Left ventricle myocardium inferior (tissue), 1 donor: ENCODE measurements around the gene ADAMTS4. TPM values are rescaled to one million over a fixed set of nuclear protein-coding genes. Genes with fewer than 3 reads are reported as not detected.

Source experiments
- DNase-seq: peaks from one replicate; pipeline ENCODE4 v3.0.0-alpha.2; 2020
- H3K27ac ChIP-seq: fragments of 200-600 bp; replicated peaks from 2 replicates; pipeline ENCODE4 v1.8.0; 2021
- H3K27me3 ChIP-seq: fragments of 200-600 bp; 2 replicates; pipeline ENCODE4 v1.8.0; 2021; ENCODE audit warnings: low read depth
- H3K36me3 ChIP-seq: fragments of 200-600 bp; 2 replicates; pipeline ENCODE4 v1.8.0; 2021
- H3K4me1 ChIP-seq: fragments of 200-600 bp; 2 replicates; pipeline ENCODE4 v1.8.0; 2021
- H3K4me3 ChIP-seq: fragments of 200-600 bp; 2 replicates; pipeline ENCODE4 v1.8.0; 2021; ENCODE audit warnings: mild to moderate bottlenecking, moderate library complexity
- H3K9me3 ChIP-seq: fragments of 200-600 bp; replicated peaks from 2 replicates; pipeline ENCODE4 v1.8.0; 2021
- intact Hi-C: fragments of 100-400 bp; cut with micrococcal nuclease; formaldehyde crosslinking; loops from one replicate; pipeline ENCODE4 v1.11.0; 2022
- total RNA-seq: library from RNA; stranded (reverse); fragmentation: NEBNext Ultra II Directional; extraction: Animal tissue kit (Norgen Biotek cat#: 25700); gene quantifications from one replicate; pipeline ENCODE4 v1.2.1, GENCODE V29; 2021
- TF ChIP-seq, protein P1 (sequence below): fragments of 200-600 bp; IDR thresholded peaks from 2 replicates; pipeline ENCODE4 v1.8.0; 2021; ENCODE audit warnings: antibody characterized with exemption, mild to moderate bottlenecking, borderline replicate concordance
- donor health status: DM: no; HTN: yes; CAD: no; lungs with severe emphysema.

ADAMTS4 gene
- total RNA-seq, 1 donor from 2014 or later = 14.1 TPM

DNA sequence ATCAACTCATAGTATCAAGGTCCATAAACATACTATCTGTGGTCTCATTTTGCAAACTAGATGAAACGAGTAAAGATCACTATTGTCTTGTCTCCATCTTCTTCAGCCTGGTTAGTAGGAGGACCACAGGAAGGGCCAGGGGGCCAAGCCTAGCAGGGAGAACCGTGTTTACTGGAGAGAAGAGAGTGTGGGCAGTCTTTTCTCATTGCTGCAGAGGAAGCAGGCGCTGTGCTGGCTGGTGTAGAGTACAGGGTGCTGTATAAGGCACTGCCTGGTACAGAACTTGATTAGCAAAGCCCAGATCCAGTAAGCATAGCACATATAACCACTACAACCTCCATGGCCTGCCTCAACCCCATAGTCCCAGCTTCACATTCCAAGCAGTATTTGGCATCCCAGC lies 11.5 kb downstream of the ADAMTS4 start:
- H3K27me3 ChIP-seq = no peaks in the 10 kb centered on the region
- DNase-seq = no peak
- H3K4me3 ChIP-seq = no peak overlapping the region
- H3K9me3 ChIP-seq = no peaks in the 10 kb centered on the region
- H3K27ac ChIP-seq = no peak overlapping the region
- H3K4me1 ChIP-seq = peaks cover 50% of the 10 kb centered on the region
- H3K36me3 ChIP-seq = peaks cover 16% of the 10 kb centered on the region
- TF ChIP-seq, protein P1, sequence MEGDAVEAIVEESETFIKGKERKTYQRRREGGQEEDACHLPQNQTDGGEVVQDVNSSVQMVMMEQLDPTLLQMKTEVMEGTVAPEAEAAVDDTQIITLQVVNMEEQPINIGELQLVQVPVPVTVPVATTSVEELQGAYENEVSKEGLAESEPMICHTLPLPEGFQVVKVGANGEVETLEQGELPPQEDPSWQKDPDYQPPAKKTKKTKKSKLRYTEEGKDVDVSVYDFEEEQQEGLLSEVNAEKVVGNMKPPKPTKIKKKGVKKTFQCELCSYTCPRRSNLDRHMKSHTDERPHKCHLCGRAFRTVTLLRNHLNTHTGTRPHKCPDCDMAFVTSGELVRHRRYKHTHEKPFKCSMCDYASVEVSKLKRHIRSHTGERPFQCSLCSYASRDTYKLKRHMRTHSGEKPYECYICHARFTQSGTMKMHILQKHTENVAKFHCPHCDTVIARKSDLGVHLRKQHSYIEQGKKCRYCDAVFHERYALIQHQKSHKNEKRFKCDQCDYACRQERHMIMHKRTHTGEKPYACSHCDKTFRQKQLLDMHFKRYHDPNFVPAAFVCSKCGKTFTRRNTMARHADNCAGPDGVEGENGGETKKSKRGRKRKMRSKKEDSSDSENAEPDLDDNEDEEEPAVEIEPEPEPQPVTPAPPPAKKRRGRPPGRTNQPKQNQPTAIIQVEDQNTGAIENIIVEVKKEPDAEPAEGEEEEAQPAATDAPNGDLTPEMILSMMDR = no peak
- intact Hi-C loops = no loop called here

DNA sequence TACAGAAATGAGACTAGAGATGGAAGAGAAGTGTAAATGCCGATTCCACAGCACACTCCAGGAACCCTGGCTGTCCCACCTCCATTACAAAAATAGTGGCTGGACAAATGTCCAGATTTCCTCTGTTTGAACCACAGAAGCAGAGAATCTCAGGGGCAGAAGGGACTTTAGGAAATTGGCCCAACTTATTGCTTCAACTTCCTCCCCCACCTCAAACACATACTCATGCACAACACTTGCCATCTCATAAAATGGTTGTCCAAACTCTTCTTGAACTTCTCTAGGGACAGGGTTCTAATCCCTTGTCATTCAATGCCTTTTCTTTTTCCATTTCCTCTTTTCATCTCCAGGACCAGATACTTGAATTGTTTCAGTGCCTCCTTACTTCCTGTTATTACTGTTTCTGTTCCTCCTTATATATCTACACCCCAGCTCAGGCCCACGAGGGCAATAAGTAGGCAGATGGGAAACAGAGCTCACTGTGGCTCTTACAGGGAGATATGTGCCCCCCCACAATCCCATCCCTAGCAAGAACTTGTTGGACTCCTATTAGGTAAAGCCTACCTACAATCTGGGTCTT lies 13.0 kb downstream of the ADAMTS4 start:
- H3K27ac ChIP-seq = peak overlapping the region; percentile 80
- H3K4me3 ChIP-seq = no peak overlapping the region
- no peaks in the 10 kb centered on the region for H3K27me3 ChIP-seq
- peaks cover 48% of the 10 kb centered on the region for H3K4me1 ChIP-seq
- no peak for DNase-seq
- H3K9me3 ChIP-seq = no peaks in the 10 kb centered on the region
- peaks cover 3% of the 10 kb centered on the region for H3K36me3 ChIP-seq
- intact Hi-C loops = no loop called here
- TF ChIP-seq, protein P1 = no peak

DNA sequence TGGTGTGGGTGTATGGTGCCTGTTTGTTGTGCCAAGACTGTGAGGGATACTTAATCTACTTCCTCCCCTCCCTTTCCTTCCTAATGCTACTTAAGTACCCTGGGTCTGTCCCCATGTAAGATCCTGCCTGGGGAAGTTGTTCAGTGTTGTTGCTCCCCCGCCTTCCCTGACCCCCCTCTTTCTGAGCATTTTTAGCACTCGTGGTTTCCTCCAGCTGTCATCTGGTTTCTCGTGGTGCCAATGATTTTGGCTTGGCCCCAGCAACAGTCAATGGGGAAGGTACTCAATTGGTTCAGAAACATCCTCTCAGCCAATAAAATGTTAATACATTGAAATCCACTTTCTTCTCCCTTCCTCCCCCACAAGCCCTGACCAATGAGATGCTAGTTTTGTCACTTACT lies 13.6 kb downstream of the ADAMTS4 start:
- H3K4me1 ChIP-seq = peaks cover 48% of the 10 kb centered on the region
- DNase-seq = peak; percentile 78
- no peaks in the 10 kb centered on the region for H3K9me3 ChIP-seq
- H3K27ac ChIP-seq = peak overlapping the region; percentile 80
- no peaks in the 10 kb centered on the region for H3K27me3 ChIP-seq
- H3K4me3 ChIP-seq = no peak overlapping the region
- H3K36me3 ChIP-seq = no peaks in the 10 kb centered on the region
- intact Hi-C loops = no loop called here
- TF ChIP-seq, protein P1 = no peak

DNA sequence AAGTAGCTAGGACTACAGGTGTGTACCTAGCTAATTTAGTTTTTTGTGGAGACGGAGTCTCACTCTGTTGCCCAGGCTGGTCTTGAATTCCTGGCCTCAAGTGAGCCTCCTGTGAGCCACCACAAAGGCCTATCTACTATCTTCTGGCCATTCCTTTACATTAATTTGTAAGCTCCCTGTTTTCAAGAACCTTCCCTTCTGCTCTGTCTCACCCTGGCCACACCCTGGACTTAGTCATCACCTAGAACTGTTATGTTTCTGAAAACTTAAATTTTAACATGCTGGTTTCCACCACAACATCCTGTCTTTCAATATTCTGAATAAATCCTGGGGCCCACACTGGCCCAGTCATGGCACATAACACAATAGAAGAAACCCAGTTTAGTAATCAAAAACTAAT lies 16.6 kb downstream of the ADAMTS4 start:
- intact Hi-C loops = no loop called here
- Histone ChIP-seq H3K4me3 (no peak overlapping the region), H3K27ac (no peak overlapping the region), H3K4me1 (peaks cover 50% of the 10 kb centered on the region), H3K9me3 (no peaks in the 10 kb centered on the region), H3K27me3 (no peaks in the 10 kb centered on the region), H3K36me3 (no peaks in the 10 kb centered on the region)
- no peak for DNase-seq
- TF ChIP-seq, protein P1 = no peak

DNA sequence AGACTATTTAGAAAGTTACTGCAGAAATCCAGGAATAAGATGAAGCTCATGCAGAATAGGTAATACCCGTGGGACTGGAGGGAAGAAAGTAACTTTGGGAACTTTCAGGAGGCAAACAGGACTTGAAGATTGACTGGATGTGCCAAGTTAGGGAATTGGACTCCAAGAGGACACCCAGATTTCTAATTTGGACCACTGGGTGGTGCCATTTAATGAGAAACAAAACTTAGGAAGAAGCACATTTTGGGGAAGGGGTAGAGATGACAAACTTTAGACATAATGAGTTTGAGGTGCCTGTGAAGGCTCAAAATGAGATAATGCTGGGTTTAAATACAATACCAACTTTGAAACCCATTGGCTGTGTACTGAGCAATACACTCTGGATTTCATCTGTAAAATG lies 18.2 kb downstream of the ADAMTS4 start:
- Histone ChIP-seq H3K4me1 (peaks cover 53% of the 10 kb centered on the region), H3K36me3 (peaks cover 3% of the 10 kb centered on the region), H3K9me3 (no peaks in the 10 kb centered on the region), H3K27me3 (no peaks in the 10 kb centered on the region), H3K27ac (no peak overlapping the region), H3K4me3 (no peak overlapping the region)
- no peak for DNase-seq
- TF ChIP-seq, protein P1 = peak; percentile 41
- intact Hi-C loops = no loop called here

DNA sequence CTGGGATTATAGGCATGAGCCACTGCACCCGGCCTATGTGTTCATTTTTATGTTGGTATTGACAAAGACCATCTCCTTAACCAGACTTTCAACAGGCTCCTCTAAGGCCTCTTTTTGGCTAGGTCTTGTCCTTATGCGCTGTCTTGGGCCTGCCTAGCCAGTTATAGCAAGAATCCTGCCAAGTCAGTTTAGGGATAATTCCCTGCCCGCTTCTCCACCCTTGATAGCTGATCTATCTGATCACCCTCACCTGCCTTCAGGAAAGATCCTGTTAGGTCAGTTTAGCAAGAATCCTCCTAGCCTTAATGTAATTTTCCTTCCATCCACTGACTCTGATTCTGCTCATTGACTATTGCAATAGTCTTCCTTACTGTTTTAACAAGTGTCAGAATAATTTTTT lies 19.2 kb downstream of the ADAMTS4 start:
- H3K9me3 ChIP-seq = no peaks in the 10 kb centered on the region
- DNase-seq = no peak
- no peaks in the 10 kb centered on the region for H3K27me3 ChIP-seq
- no peak overlapping the region for H3K4me3 ChIP-seq
- intact Hi-C loops = no loop called here
- no peak overlapping the region for H3K27ac ChIP-seq
- peaks cover 44% of the 10 kb centered on the region for H3K4me1 ChIP-seq
- TF ChIP-seq, protein P1 = no peak
- peaks cover 10% of the 10 kb centered on the region for H3K36me3 ChIP-seq
